PC-3 (cell line): ENCODE measurements around the gene MAMLD1. TPM values are rescaled to one million over a fixed set of nuclear protein-coding genes. Genes with fewer than 3 reads are reported as not detected.

ENCODE experiments used
- ATAC-seq: fragments of 200-7000 bp; cut with Tn5 transposase; 2 replicates; pipeline ENCODE4 v1.9.1; 2020; ENCODE audit warnings: mild to moderate bottlenecking, moderate library complexity
- BruUV-seq: library from RNA; stranded (reverse); fragments of 400-500 nt; replicated peaks from 2 replicates; lab custom pipeline; 2021; lab: Mats Ljungman, UMichigan
- CTCF ChIA-PET: fragments of 300-600 bp; sonication (Branson Sonifier 250); formaldehyde crosslinking; loops from one replicate; lab custom pipeline; 2022; ENCODE audit warnings: antibody characterized with exemption; lab: Charles Lee
- POLR2A ChIA-PET: fragments of 300-600 bp; sonication (Branson Sonifier 250); formaldehyde crosslinking; loops from one replicate; lab custom pipeline; 2022; ENCODE audit warnings: antibody characterized with exemption; ENCODE audit not compliant: unreplicated experiment; lab: Charles Lee
- DNase-seq: peaks from one replicate; pipeline ENCODE4 v3.0.0-alpha.2; 2015
- H2AFZ ChIP-seq: fragments of 300-600 bp; sonication (generic); 2 replicates; pipeline ENCODE4 v1.6.0; 2016; ENCODE audit warnings: antibody characterized with exemption, low read length
- H3F3A ChIP-seq: fragments of 300-600 bp; sonication (generic); one replicate; pipeline ENCODE4 v1.6.0; 2017; ENCODE audit warnings: antibody characterized with exemption, low read length, control low read depth, mild to moderate bottlenecking; ENCODE audit not compliant: unreplicated experiment
- H3K27ac ChIP-seq: fragments of 300-600 bp; sonication (generic); 2 replicates; pipeline ENCODE4 v1.5.1; 2016; ENCODE audit warnings: mild to moderate bottlenecking, low read length
- H3K27me3 ChIP-seq: fragments of 300-600 bp; sonication (generic); 2 replicates; pipeline ENCODE4 v1.6.1; 2016; ENCODE audit warnings: low read length, mixed read lengths
- H3K36me3 ChIP-seq: fragments of 300-600 bp; sonication (generic); 2 replicates; pipeline ENCODE4 v1.6.1; 2016; ENCODE audit warnings: low read depth, mixed run types, low read length, mixed read lengths
- H3K4me1 ChIP-seq: fragments of 300-600 bp; sonication (generic); 2 replicates; pipeline ENCODE4 v1.5.1; 2016; ENCODE audit warnings: low read length; ENCODE audit not compliant: insufficient read depth
- H3K4me2 ChIP-seq: fragments of 300-600 bp; sonication (generic); 2 replicates; pipeline ENCODE4 v1.6.0; 2016; ENCODE audit warnings: low read length
- H3K4me3 ChIP-seq: fragments of 300-600 bp; sonication (generic); 2 replicates; pipeline ENCODE4 v1.5.1; 2016; ENCODE audit warnings: mild to moderate bottlenecking, low read length, mixed read lengths
- H3K79me2 ChIP-seq: fragments of 300-600 bp; sonication (generic); 2 replicates; pipeline ENCODE4 v1.6.1; 2017; ENCODE audit warnings: low read length, mixed read lengths
- H3K9ac ChIP-seq: fragments of 300-600 bp; sonication (generic); 2 replicates; pipeline ENCODE4 v1.6.0; 2016; ENCODE audit warnings: mild to moderate bottlenecking, low read length
- H3K9me2 ChIP-seq: fragments of 300-600 bp; sonication (generic); replicated peaks from 2 replicates; pipeline ENCODE4 v1.6.1; 2016; ENCODE audit warnings: mixed run types, low read length, mixed read lengths
- H3K9me3 ChIP-seq: fragments of 300-600 bp; sonication (generic); 2 replicates; pipeline ENCODE4 v1.6.1; 2016; ENCODE audit warnings: low read length, mixed read lengths
- H4K20me1 ChIP-seq: fragments of 300-600 bp; sonication (generic); 2 replicates; pipeline ENCODE4 v1.6.1; 2016; ENCODE audit warnings: low read length, mixed read lengths
- CTCF ChIP-seq: fragments of 300-600 bp; sonication (generic); conservative IDR thresholded peaks from 2 replicates; pipeline ENCODE4 v1.5.1; 2017; ENCODE audit warnings: antibody characterized with exemption, low read depth, mild to moderate bottlenecking, low read length
- EZH2 ChIP-seq: fragments of 300-600 bp; sonication (generic); IDR thresholded peaks from one replicate; pipeline ENCODE4 v1.6.1; 2017; ENCODE audit warnings: antibody characterized with exemption, mild to moderate bottlenecking, low read length; ENCODE audit not compliant: unreplicated experiment
- EZH2phosphoT487 ChIP-seq: fragments of 300-600 bp; sonication (generic); IDR thresholded peaks from 2 replicates; pipeline ENCODE4 v1.6.1; 2018; ENCODE audit warnings: mild to moderate bottlenecking, antibody characterized with exemption, low read length, borderline replicate concordance
- intact Hi-C: fragments of 100-400 bp; cut with micrococcal nuclease; formaldehyde crosslinking; loops from 2 replicates; pipeline ENCODE4 v1.9.0; 2023
- total RNA-seq: library from RNA; depleted of rRNA; stranded (reverse); fragments of >200 nt; gene quantifications from 2 replicates; pipeline ENCODE4 v1.2.3, GENCODE V29; 2014

MAMLD1 gene
- total RNA-seq, 1 experiment from 2014 or later = 2.8 TPM

- ATAC-seq (no peak), DNase-seq (no peak)
- Histone ChIP-seq H3K9me3 (no peaks in the 10 kb centered on the region), H3K4me2 (no peak overlapping the region), H3K79me2 (no peaks in the 10 kb centered on the region), H2AFZ (0 out of 2 replicates have a peak overlapping the region, but pooled peaks have one; percentile 22), H3K4me3 (no peak overlapping the region), H3K27me3 (no peaks in the 10 kb centered on the region), H3K36me3 (no peaks in the 10 kb centered on the region; the same call in 1 of the 2 replicates), H3K9me2 (no peaks in the 10 kb centered on the region), H3K27ac (no peak overlapping the region), H4K20me1 (no peaks in the 10 kb centered on the region), H3K9ac (no peak overlapping the region), H3F3A (no peaks in the 10 kb centered on the region), H3K4me1 (peaks cover 6% of the 10 kb centered on the region; the same call in 1 of the 2 replicates)
- no peak for TF ChIP-seq EZH2phosphoT487
- no peak for TF ChIP-seq EZH2
- TF ChIP-seq CTCF = no peak
- BruUV-seq = no TSS peak
- POLR2A ChIA-PET = no interaction called here
- intact Hi-C loops = no loop called here
- CTCF ChIA-PET = no interaction called here
Observed at GRCh38 chrX:150456941-150457340, 93.8 kb downstream of the MAMLD1 start.

- no peaks in the 10 kb centered on the region for H3F3A ChIP-seq
- no peaks in the 10 kb centered on the region for H4K20me1 ChIP-seq
- no peak overlapping the region for H2AFZ ChIP-seq
- no peaks in the 10 kb centered on the region; the same call in 1 of the 2 replicates for H3K36me3 ChIP-seq
- no peak overlapping the region for H3K9ac ChIP-seq
- H3K9me3 ChIP-seq = no peaks in the 10 kb centered on the region
- DNase-seq (peak; percentile 6), ATAC-seq (no peak)
- ChIA-PET CTCF (no interaction called here), POLR2A (no interaction called here)
- H3K27me3 ChIP-seq = no peaks in the 10 kb centered on the region
- H3K79me2 ChIP-seq = no peaks in the 10 kb centered on the region
- no peak for TF ChIP-seq EZH2
- TF ChIP-seq EZH2phosphoT487 = no peak
- no peak for TF ChIP-seq CTCF
- no peaks in the 10 kb centered on the region for H3K9me2 ChIP-seq
- BruUV-seq = no TSS peak
- no peak overlapping the region for H3K27ac ChIP-seq
- intact Hi-C loops = no loop called here
- peaks cover 6% of the 10 kb centered on the region; the same call in 1 of the 2 replicates for H3K4me1 ChIP-seq
- H3K4me2 ChIP-seq = no peak overlapping the region
- no peak overlapping the region for H3K4me3 ChIP-seq
Observed at GRCh38 chrX:150459196-150459595, 96.1 kb downstream of the MAMLD1 start.

GRCh38 chrX:150460063-150460462, 96.9 kb downstream of the MAMLD1 start:
- no peak overlapping the region for H3K9ac ChIP-seq
- no peaks in the 10 kb centered on the region for H3K36me3 ChIP-seq
- no peak overlapping the region for H3K27ac ChIP-seq
- H3K4me1 ChIP-seq = peaks cover 6% of the 10 kb centered on the region; the same call in 1 of the 2 replicates
- no peak overlapping the region for H2AFZ ChIP-seq
- H3K27me3 ChIP-seq = no peaks in the 10 kb centered on the region
- CTCF ChIA-PET = no interaction called here
- no peaks in the 10 kb centered on the region for H3K79me2 ChIP-seq
- TF ChIP-seq CTCF = no peak
- no peak for TF ChIP-seq EZH2
- TF ChIP-seq EZH2phosphoT487 = no peak
- H3K4me3 ChIP-seq = no peak overlapping the region
- H3K9me3 ChIP-seq = no peaks in the 10 kb centered on the region
- DNase-seq = no peak
- H3K9me2 ChIP-seq = no peaks in the 10 kb centered on the region
- H3K4me2 ChIP-seq = no peak overlapping the region
- POLR2A ChIA-PET = no interaction called here
- intact Hi-C loops = no loop called here
- no TSS peak for BruUV-seq
- no peaks in the 10 kb centered on the region for H3F3A ChIP-seq
- ATAC-seq = no peak
- no peaks in the 10 kb centered on the region for H4K20me1 ChIP-seq
